Measurements from ENCODE around the gene C10orf67. TPM values are rescaled to one million over a fixed set of nuclear protein-coding genes. Genes with fewer than 3 reads are reported as not detected.

Gene C10orf67
- total RNA-seq, 1 donor from 2014 or later = 0.54 TPM

DNA sequence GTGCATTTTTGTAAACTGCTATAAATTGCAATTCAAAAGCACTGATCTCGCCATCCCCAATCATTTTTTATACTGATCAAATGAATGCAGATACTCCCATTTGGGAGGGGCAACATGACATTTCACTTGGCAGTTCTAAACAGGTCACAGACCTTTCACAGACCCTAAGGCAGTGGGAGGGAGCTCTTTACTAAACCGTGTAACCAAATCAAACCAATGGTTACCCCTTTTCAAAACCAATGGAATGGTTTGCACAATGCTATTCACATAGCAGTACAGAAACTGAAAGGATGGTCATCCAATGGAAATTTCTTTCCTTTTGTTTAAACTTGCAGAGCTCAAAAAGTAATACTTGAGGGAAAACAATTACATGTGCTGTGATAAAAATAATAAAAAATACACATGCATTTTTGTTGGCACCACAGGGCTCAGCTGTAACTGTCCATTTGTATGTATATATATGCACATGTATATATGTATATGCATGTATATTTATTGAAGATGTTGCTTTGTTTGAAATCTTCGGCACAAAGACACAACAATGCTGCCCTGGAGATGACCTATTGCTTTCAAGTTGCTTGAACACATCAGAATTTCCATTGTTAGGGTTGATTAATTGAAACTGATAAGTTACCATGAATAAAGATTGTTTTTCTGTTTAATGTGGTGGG, 138.5 kb downstream of the C10orf67 start:
- intact Hi-C loops (cut with DNase I) = no loop called here
- no peak for ATAC-seq (ENCODE audit: poor library complexity)
- DNase-seq = no peak

DNA sequence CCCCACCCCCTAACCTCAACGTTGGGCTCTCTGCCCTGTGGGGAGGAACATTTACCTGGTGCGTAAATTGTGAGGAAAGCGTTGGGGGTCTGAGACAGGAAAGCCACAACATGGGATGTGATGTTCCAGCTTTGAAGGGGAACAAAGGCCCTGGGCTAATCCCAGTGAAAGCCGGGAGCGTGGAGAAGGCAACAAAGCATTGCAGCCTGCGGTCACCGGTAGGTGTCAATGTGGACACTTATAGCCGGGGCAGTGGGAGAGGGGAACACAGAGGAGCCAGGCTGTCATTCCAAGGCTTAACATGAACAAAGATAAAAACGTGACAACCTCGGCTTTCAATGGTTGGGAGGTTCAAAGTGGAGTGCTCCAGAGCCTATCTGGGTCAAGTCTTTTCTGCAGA, 139.8 kb downstream of the C10orf67 start:
- DNase-seq (no peak), ATAC-seq (ENCODE audit: poor library complexity) (no peak)
- intact Hi-C loops (cut with DNase I) = no loop called here

DNA sequence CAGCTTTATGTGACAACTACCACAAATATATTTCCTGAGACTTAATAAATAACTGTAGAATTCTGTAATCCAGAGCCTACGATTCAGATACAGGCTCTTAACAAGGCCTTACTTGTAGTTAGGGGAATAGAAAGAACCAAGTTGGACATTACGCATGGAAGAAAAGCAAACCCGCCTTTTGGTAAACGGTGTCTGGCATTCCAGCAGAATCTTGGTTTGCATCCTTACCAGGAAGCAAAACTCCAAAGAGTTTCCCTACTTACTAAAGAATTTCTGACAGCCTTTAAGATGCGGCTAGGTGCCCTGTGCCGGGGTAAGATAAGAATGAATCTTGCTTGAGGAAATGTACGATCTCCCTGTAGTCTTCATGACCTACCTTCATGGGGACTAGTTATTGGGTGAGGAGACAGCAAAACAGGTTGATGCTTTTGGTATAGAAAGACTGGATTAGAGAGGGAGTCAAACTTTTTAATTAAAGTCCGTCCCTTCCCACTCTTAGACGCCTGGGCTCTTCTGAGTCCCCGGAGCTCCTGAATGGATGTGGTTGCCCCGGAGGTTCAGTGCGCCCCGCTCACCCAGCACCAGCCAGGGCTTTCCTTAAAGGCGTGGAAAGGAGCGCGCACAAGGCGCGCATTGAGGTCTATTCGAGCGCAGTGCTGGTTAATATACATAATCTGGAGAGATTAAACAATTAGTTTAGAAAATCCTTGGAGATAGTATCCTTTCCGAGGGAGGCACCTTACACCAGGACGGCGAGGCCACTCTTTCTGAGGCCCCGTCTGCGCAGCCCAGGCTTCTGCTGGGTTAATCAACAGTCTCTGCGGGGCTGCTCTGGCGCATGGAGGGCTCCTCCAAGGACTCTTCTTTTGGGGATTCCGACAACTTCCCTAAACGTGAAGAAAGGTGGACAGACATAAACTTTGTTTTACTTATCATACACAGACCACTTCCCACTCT, 140.9 kb downstream of the C10orf67 start:
- intact Hi-C loops (cut with DNase I) = no loop called here
- ATAC-seq (ENCODE audit: poor library complexity) (no peak), DNase-seq (no peak)

DNA sequence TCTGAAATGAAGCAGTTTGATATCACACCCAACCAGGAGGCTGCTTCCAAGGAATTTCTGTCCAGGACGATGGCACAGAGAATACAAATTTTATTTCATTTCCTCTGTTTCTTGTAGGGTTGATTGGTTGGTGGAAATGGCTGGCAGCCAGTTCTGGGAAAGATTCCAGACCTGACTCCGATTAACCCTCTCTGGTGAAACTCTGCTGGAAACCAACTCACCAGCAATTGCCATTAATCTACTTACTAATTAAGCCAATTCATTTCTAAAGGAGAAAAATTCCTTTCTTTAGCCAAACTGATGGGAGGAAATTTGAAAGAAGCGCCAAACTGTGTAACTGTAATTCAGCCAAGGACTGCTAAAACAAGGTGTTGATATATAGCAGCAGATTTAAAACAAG, 141.8 kb downstream of the C10orf67 start:
- DNase-seq (no peak), ATAC-seq (ENCODE audit: poor library complexity) (no peak)
- intact Hi-C loops (cut with DNase I) = no loop called here

DNA sequence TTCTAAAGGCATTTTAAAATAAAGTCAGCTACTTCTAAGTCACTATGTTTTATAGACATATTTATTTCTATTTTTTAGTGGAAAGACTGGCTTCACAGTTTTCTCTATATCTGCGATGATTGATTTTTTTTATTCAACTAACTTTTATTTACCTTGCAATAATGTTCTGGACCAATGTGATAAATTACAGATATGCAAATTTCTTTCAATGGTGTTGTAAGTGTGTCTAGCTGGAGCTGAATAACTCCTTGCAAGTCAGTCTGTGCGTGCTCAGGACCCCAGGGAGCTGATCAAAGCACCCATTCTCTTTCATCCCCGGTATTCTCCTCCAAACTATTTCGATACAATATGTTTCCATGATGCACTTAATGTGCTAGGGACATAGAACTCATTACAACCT, 142.8 kb downstream of the C10orf67 start:
- DNase-seq (no peak), ATAC-seq (ENCODE audit: poor library complexity) (no peak)
- intact Hi-C loops (cut with DNase I) = no loop called here

DNA sequence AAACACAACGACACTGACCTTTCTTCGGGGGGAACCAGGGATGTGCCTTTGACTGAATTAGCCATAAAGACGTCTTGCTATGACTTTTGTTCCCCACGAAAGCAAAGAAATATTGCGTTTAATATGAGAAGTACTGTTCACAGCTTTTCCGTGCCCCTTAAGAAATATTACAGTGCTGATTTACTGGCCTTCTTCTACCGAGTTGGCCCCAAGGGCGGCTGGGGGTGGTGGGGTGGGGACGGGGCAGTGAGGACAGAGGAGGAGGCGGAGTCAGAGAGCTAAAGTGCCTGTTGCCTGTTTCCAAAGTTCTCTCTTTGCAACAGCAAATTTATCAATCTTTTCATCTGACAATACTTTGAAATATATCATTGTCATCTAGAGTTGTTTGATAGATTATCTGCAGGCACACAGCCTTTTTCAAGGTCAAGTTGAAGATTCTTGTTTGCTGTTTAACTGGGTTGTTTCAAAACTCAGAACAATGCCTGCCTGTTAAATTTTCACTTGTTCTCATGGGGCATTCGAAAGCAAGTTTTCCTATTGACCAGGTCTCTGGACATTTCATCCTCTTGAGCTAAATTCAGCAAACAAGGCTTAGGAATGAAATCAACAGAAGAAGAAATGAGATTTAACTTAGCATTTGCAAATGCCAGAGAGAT, 143.5 kb downstream of the C10orf67 start:
- intact Hi-C loops (cut with DNase I) = no loop called here
- ATAC-seq (ENCODE audit: poor library complexity) (no peak), DNase-seq (no peak)

DNA sequence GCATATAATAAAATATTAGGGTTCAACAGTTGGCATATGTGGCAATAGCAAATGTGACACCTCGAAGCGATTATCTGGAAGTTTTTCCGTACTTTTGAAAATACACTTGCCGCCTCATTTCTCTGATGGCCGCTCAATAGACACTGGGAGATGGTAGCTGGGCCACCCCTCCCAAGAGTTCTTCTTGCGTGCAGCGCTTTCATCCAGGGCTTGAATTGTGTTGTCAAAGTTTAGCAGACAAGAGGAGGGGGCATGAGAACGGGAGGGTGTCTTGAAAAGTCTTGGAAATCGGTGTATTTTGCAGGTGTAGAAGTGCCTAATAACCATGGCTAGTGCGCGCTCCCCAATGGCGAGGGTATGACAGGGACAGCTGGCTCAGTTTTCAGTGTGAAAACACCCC, 144.0 kb downstream of the C10orf67 start:
- no peak for DNase-seq
- no peak for ATAC-seq (ENCODE audit: poor library complexity)
- intact Hi-C loops (cut with DNase I) = no loop called here

DNA sequence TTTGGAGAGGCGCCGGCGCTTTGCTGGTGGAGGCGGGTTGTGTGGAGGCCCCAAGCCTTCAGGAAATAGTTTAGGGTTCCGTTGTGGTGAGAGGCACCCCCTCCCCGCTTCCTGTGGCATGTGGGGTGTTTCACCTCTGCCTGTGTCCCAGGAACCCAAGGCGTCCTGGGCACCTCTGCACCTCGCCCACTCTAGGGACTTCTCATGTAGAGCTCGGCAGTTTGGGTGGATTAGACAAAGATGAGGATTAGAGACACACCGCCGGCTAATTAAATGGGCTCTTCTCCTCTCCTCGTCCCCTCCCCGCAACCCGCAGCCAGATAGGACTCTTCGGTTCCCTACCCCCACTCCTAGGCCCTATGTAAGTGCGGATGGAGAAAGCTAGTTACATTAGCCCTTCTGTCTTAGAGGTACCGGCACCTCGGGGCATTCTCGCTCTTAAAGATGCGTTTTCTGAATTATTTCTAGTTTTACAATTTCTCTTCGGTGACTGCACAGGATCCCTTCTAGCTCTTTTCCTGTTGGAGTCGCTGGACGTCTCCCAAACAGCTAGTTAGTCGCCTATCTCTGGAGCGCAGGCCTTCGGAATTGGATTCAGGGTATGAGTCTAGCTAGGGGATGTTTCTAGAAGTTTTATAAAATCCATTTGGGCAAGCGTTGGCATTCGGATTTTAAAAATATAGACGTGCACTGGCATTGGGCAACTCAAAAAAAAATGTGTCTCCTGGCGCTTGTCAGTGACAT, 144.7 kb downstream of the C10orf67 start:
- intact Hi-C loops (cut with DNase I) = no loop called here
- no peak for DNase-seq
- ATAC-seq (ENCODE audit: poor library complexity) = no peak

DNA sequence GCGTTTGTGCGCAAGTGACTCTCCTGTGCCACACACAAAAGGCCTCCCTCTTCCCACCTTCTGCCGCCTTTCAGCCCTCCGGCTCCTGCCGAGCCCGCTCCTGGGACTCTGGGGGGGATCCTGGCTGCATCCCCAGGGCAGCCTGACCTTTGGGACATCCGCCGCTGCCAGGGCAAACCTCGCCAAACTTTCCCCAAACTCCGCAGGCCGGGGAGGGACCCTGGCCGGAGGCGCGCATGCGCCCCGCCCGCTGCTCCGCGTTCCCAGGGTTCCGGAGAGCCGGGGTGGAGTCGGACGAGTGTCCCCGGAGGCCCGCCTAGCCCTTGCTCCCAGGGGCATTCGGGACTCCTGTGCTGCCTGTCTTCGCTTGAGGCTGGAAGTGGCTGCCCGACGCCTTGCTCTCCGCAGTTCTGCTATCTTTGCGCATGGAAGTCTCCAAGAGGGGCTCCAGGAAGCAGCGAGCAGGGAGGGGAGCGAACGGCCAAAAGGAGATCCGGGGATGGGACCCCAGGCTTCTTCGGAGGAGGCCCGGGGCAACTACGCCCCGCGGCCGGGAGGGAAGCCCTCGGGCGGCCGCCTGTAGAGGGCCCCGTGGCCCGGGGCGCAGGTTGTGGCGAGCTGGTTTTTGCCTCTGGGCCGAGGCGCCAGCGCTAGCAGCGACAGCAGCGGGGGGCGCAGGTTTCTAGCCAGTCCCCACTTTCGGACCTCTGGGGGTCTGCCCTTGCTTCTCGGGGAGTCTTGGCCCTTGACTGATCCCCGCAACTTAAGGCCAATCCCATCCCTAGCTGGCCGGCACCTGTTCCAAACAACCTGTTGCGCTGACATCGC, 145.4 kb downstream of the C10orf67 start:
- intact Hi-C loops (cut with DNase I) = no loop called here
- no peak for ATAC-seq (ENCODE audit: poor library complexity)
- DNase-seq = no peak

DNA sequence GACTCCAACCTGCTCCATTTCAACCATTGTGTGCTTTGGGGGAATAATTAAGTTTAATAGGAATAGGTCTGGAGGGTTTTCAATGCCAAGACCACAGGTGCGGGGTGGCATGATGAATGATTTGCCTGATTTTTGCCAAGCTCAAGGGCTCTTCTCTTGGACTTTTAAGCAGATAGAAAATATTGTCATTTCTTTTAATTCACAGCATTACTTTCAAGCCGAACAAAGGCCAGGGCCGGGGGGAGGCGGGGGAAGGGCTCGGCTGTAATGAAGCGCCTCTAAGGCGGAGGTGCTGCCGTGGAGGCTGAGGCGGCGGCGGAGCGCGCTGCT, 146.0 kb downstream of the C10orf67 start:
- intact Hi-C loops (cut with DNase I) = no loop called here
- DNase-seq (no peak), ATAC-seq (ENCODE audit: poor library complexity) (no peak)

DNA sequence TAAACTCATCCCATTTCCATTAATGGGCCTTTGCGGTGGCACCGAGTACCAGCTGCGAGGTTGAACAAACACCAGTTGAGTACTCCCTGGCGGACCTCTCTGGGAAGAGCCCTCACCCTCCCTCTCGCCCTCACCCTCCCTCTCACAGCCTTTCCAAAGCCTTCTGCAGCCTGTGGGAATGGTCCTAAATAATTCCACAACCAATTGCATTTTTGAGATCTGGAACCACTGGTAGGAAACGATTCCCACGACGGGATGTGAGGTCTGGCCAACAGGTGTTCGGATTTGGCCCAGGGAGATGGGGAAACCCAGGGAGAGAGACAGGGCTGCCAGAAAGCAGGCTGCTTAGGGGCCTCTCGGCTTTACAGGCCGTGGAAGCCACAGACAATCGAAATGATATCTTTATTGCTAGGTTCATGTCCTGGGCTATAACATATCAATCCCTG, 147.2 kb downstream of the C10orf67 start:
- intact Hi-C loops (cut with DNase I) = no loop called here
- ATAC-seq (ENCODE audit: poor library complexity) (no peak), DNase-seq (no peak)

DNA sequence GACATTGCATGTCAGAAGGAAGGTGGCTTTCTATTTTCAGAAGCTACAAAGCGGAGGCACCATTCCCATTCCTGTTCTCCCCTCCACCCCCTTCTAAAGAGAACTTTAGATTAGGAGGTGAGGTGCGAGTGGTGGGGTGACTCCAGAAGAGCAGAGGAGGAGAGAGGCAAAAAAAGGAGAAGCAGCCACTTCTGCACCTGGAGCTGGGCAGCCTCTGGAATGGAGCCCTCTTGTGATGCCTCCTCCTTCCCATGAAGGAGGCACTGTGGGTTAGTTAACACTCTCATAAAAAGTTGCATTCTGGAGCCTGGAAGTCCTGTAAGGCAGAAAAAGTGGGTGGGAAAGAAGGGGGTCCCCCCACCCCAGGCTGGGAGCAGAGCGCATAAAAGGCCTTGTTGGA, 147.7 kb downstream of the C10orf67 start:
- no peak for ATAC-seq (ENCODE audit: poor library complexity)
- DNase-seq = no peak
- intact Hi-C loops (cut with DNase I) = no loop called here

DNA sequence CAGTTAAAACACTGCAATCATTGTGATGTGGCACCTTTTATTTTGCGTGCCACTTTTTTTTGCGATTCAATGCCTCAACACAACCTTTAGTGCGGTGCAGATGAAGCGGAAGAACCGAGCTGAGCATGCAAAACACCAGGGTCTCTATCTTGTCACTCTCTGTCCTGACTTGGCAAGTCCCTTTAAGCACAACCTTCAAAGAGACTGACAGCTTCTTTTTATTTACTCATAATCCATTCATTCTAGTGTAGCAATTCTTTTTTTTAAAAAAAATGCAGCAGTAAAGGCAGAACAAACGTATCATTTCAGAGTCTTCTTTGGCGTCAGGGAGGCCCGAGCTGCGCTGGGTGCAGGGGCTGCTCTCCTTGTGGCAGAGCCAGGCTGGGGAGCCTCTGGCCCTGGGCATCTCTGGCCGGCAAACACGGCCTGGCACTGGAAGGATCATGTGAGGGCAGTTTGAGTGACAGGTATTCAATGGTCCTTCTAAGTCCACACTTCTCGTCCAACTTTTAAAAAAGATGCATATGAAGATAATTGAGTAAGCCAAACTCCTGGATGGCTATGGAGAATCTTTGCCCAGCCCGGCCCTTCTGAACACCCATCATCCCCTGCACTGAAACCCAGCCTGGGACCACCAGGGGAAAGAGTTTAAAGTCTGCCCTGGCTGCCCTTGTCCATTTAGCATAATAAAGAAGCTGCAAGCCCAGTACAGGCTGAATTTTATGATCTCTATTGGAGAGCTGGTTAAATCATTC, 148.6 kb downstream of the C10orf67 start:
- intact Hi-C loops (cut with DNase I) = no loop called here
- DNase-seq (no peak), ATAC-seq (ENCODE audit: poor library complexity) (no peak)

DNA sequence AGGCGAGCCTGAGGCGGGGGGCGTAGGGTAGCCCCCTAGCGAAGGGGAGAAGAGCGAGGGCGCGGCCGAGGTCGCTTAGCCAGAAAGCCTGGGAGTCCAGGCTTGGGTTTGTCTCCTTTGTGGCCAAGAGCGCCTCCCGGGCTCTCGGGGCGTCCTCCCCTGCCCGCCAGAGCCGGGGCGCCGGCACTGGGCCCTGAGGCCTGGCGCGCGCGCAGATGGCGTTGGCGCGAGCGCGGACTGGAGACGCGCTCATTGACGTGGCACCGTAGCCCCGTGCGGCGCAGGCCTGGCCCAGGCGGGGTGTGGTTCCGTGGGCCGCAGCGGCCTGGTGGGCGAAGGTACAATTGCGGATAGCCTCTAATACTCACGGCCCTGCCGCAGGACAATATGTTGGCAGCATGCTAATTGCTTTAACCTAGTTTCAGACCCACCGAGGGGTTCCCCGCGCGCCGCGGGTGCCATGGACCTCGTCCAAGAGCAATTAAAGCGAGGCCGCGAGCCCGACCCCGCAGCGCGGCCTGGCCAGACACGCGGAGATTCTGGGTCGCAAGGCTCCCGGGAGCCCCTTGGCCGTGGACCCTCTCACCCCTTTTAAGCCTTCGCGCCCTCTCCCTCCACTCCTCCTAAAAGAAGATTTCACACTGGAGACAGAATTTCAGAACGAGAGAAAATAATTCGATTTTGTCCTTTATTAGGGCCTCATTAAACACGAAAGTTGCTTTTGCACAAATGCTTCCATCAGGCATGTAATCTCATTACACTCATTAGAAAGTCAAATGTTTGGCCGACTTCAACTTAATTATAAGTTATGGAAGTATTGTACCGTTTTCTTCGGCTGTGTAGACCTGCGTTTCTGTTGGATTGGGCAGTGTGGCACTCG, 149.4 kb downstream of the C10orf67 start:
- intact Hi-C loops (cut with DNase I) = no loop called here
- ATAC-seq (ENCODE audit: poor library complexity) (no peak), DNase-seq (no peak)

DNA sequence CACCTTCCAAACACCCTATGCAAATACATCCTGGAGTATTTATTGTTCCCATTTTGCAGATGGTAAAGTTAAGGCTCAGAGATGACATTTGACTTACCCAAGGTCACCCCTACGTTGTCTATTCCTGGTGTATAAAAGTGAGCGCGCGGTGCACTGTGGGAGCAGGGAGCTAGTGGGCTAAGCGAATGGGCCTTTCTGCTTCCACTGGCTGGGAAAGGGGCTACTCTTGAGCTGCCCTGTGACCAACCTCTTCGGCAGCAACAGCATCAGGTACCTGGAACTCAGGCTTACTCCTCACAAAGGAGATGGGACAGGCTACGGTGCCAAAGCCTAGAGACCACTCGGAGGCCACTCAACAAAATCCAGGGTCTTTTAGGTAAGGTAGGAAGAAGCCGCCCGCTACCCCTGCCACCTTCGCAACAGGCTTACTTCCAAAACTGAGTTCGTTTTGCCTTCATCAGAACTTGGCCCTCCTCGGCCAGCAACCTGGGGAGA, 150.1 kb downstream of the C10orf67 start:
- DNase-seq (no peak), ATAC-seq (ENCODE audit: poor library complexity) (no peak)
- intact Hi-C loops (cut with DNase I) = no loop called here

DNA sequence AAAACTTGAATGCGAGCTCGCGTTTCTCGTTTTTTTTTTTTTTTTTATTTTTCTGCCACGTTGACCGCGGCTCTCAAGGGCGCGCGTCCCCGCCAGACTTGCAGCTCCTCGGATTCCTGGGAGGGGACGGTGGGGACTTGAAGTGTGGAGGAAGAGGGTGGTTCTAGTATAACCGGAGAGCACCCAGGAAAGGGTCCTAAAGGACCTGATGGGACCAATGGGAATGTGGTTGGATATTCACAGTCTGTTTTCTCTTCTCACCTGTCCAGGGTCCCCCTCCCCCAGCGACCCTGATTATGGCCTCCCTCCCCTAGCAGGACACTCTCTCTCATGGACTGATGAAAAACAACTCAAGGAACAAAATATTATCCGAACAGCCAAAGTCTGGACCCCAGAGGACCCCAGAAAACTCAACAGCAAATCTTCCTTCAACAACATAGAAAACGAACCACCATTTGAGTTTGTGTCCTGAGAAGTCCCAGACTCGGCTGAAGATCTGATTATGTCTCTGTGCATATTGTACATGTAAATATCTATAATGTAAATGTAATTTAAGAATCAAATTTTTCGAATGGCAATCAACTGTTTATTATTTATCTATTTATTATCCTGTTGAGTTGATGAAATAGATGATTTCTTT, 151.0 kb downstream of the C10orf67 start:
- ATAC-seq (ENCODE audit: poor library complexity) = no peak
- intact Hi-C loops (cut with DNase I) = no loop called here

More for the DNA sequence above, 151.0 kb downstream of the C10orf67 start:
- DNase-seq = no peak

All from Right ventricle myocardium superior (tissue), 1 donor.